IMR-90 (cell line): ENCODE data around the gene KLHL11. TPM values are rescaled to one million over a fixed set of nuclear protein-coding genes. Genes with fewer than 3 reads are reported as not detected.
A peak's percentile ranks its signal among the peaks of the same experiment; 100 is the strongest.

Experiments used
- ATAC-seq: fragments of 200-7000 bp; cut with Tn5 transposase; 2 replicates; pipeline ENCODE4 v1.9.1; 2020; ENCODE audit warnings: low read depth, mild to moderate bottlenecking, moderate library complexity
- BruUV-seq: library from RNA; stranded (reverse); fragments of 400-500 nt; replicated peaks from 2 replicates; lab custom pipeline; 2021; lab: Mats Ljungman, UMichigan
- CTCF ChIA-PET: fragments of 300-600 bp; formaldehyde crosslinking; extraction: SDS; loops from one replicate; lab custom pipeline; 2021; ENCODE audit warnings: antibody characterized with exemption; lab: Yijun Ruan, JAX
- POLR2A ChIA-PET: fragments of 300-600 bp; sonication (Branson Sonifier 250); formaldehyde crosslinking; loops from one replicate; lab custom pipeline; 2022; ENCODE audit warnings: antibody characterized with exemption; ENCODE audit not compliant: unreplicated experiment; lab: Charles Lee
- DNase-seq: peaks from one replicate; pipeline ENCODE4 v3.0.0; 2013
- H2AFZ ChIP-seq: replicated peaks from 2 replicates; pipeline ENCODE3; 2013; ENCODE audit warnings: low read length, mild to moderate bottlenecking; ENCODE audit not compliant: poor library complexity
- H2AK5ac ChIP-seq: 2 replicates; pipeline ENCODE4 v1.6.1; 2013; ENCODE audit warnings: low read depth, low read length, inconsistent platforms
- H2AK9ac ChIP-seq: replicated peaks from 2 replicates; pipeline ENCODE3; 2013; ENCODE audit warnings: mild to moderate bottlenecking, low read depth, low read length, moderate library complexity; ENCODE audit not compliant: poor library complexity
- H2BK120ac ChIP-seq: 2 replicates; pipeline ENCODE4 v1.6.1; 2013; ENCODE audit warnings: low read depth, low read length, inconsistent platforms
- H2BK15ac ChIP-seq: 3 replicates; pipeline ENCODE4 v1.6.1; 2013; ENCODE audit warnings: low read depth, low read length, inconsistent platforms
- H2BK20ac ChIP-seq: 2 replicates; pipeline ENCODE4 v1.6.1; 2013; ENCODE audit warnings: low read depth, mild to moderate bottlenecking, inconsistent platforms, low read length, moderate library complexity
- H2BK5ac ChIP-seq: 2 replicates; pipeline ENCODE4 v1.6.1; 2013; ENCODE audit warnings: mild to moderate bottlenecking, low read depth, low read length, inconsistent platforms; ENCODE audit not compliant: poor library complexity, severe bottlenecking
- H3K14ac ChIP-seq: replicated peaks from 2 replicates; pipeline ENCODE4 v1.6.1; 2013; ENCODE audit warnings: low read depth, low read length, inconsistent platforms
- H3K18ac ChIP-seq: 2 replicates; pipeline ENCODE4 v1.6.1; 2013; ENCODE audit warnings: low read depth, low read length, control low read depth
- H3K23ac ChIP-seq: 2 replicates; pipeline ENCODE4 v1.6.1; 2013; ENCODE audit warnings: low read depth, low read length, inconsistent platforms
- H3K27ac ChIP-seq: 2 replicates; pipeline ENCODE4 v1.5.1; 2013; ENCODE audit warnings: mild to moderate bottlenecking, control low read depth, low read length; ENCODE audit not compliant: insufficient read depth
- H3K27me3 ChIP-seq: 2 replicates; pipeline ENCODE4 v1.6.1; 2013; ENCODE audit warnings: low read length; ENCODE audit not compliant: control insufficient read depth, insufficient read depth
- H3K36me3 ChIP-seq: 2 replicates; pipeline ENCODE4 v1.6.1; 2013; ENCODE audit warnings: low read length, mixed read lengths; ENCODE audit not compliant: control insufficient read depth, insufficient read depth
- H3K4ac ChIP-seq: 2 replicates; pipeline ENCODE4 v1.6.1; 2013; ENCODE audit warnings: low read depth, low read length, inconsistent platforms
- H3K4me1 ChIP-seq: 2 replicates; pipeline ENCODE4 v1.6.1; 2013; ENCODE audit warnings: low read length, mixed read lengths; ENCODE audit not compliant: control insufficient read depth, insufficient read depth
- H3K4me2 ChIP-seq: 2 replicates; pipeline ENCODE4 v1.6.1; 2013; ENCODE audit warnings: low read depth, mild to moderate bottlenecking, control low read depth, low read length, moderate library complexity
- H3K4me3 ChIP-seq: 2 replicates; pipeline ENCODE4 v1.5.1; 2013; ENCODE audit warnings: low read depth, mild to moderate bottlenecking, control low read depth, low read length, moderate library complexity; ENCODE audit not compliant: insufficient read depth
- H3K56ac ChIP-seq: 2 replicates; pipeline ENCODE4 v1.6.1; 2013; ENCODE audit warnings: low read length, inconsistent platforms; ENCODE audit not compliant: insufficient read depth; ENCODE audit errors: extremely low read depth
- H3K79me1 ChIP-seq, 2 experiments: 2 replicates each; pipeline ENCODE4 v1.6.1; 2013; ENCODE audit warnings: low read length in 2 of 2, inconsistent platforms in 1 of 2, low read depth in 1 of 2
- H3K9ac ChIP-seq: 2 replicates; pipeline ENCODE4 v1.6.1; 2013; ENCODE audit warnings: low read depth, low read length, control low read depth
- H3K9me1 ChIP-seq: 2 replicates; pipeline ENCODE4 v1.6.1; 2013; ENCODE audit warnings: low read length, inconsistent platforms; ENCODE audit not compliant: insufficient read depth
- H3K9me3 ChIP-seq: 2 replicates; pipeline ENCODE4 v1.6.1; 2013; ENCODE audit warnings: low read length; ENCODE audit not compliant: control insufficient read depth, insufficient read depth
- H4K20me1 ChIP-seq: 2 replicates; pipeline ENCODE4 v1.6.1; 2013; ENCODE audit warnings: low read length, inconsistent platforms; ENCODE audit not compliant: insufficient read depth
- H4K5ac ChIP-seq: 2 replicates; pipeline ENCODE4 v1.6.1; 2013; ENCODE audit warnings: mild to moderate bottlenecking, low read depth, low read length, control low read depth
- H4K8ac ChIP-seq, 2 experiments: 2 replicates each; pipeline ENCODE4 v1.6.1; 2013; ENCODE audit warnings: low read depth in 2 of 2, low read length in 2 of 2, control low read depth in 1 of 2, inconsistent platforms in 1 of 2
- H4K91ac ChIP-seq: 2 replicates; pipeline ENCODE4 v1.6.1; 2013; ENCODE audit warnings: low read depth, low read length, inconsistent platforms; ENCODE audit not compliant: insufficient read depth
- MXI1 ChIP-seq: IDR thresholded peaks from 2 replicates; pipeline ENCODE4 v1.6.1; 2012; ENCODE audit warnings: low read depth, mild to moderate bottlenecking, low read length, moderate library complexity, borderline replicate concordance
- RCOR1 ChIP-seq: IDR thresholded peaks from 2 replicates; pipeline ENCODE4 v1.6.1; 2012; ENCODE audit warnings: mild to moderate bottlenecking, low read length, improper control_type of control experiment; ENCODE audit not compliant: insufficient replicate concordance
- WGBS, 2 experiments: methylation state at CpG; one replicate each; pipeline versions ENCODE4 v1.1.5 to v1.1.7; 2013; ENCODE audit warnings: missing lambda C conversion rate in 2 of 2; ENCODE audit not compliant: insufficient read length in 1 of 2; ENCODE audit errors: extremely low coverage in 2 of 2; 5-methylcytosine and 5-hydroxymethylcytosine counted together
- dilution Hi-C: fragments of 300-500 bp; cut with HindIII; formaldehyde crosslinking; loops from one replicate; pipeline ENCODE4 v1.14.3; 2018; ENCODE audit warnings: low sequenced_read_pairs; ENCODE audit not compliant: unreplicated experiment
- in situ Hi-C: fragments of 300-500 bp; cut with MboI; formaldehyde crosslinking; loops from 3 replicates; pipeline ENCODE4 v1.14.3; 2019; ENCODE audit warnings: low sequenced_read_pairs, inconsistent platforms, mixed read lengths
- intact Hi-C: fragments of 100-400 bp; cut with micrococcal nuclease; formaldehyde crosslinking; loops from 2 replicates; pipeline ENCODE4 v1.10.0; 2022
- polyA plus RNA-seq, 3 experiments: library from polyadenylated mRNA; depleted of rRNA; stranded (reverse); fragments of >200 nt; gene quantifications; 2 replicates each; pipeline ENCODE4 v1.2.3, GENCODE V29; 2012; ENCODE audit warnings: low replicate concordance in 1 of 3
- total RNA-seq: library from RNA; depleted of rRNA; stranded (reverse); fragments of >200 nt; gene quantifications from 2 replicates; pipeline ENCODE4 v1.2.3, GENCODE V29; 2012

Gene KLHL11
- total and polyA plus RNA-seq, 2 of the 4 experiments (the other 2 are of a cell fraction), result 4.1 to 38.5 TPM

GRCh38 chr17:41896726-41897125, 31.5 kb upstream of the KLHL11 start:
- H2AFZ ChIP-seq, result no peak overlapping the region
- H4K8ac ChIP-seq, result no peak overlapping the region
- H4K5ac ChIP-seq, result no peak overlapping the region
- no peak for TF ChIP-seq RCOR1
- no peak for TF ChIP-seq MXI1
- H4K91ac ChIP-seq, result no peak overlapping the region
- H2AK5ac ChIP-seq, result no peak overlapping the region
- H3K14ac ChIP-seq, result no peak overlapping the region
- no peak overlapping the region for H2BK15ac ChIP-seq
- H3K4me2 ChIP-seq, result no peak overlapping the region
- peak overlapping the region; percentile 7; the same call in 1 of the 2 replicates for H3K27ac ChIP-seq
- H3K4me1 ChIP-seq, result peaks cover 18% of the 10 kb centered on the region
- 90% methylated on average over 2 of the region's 6 CpGs; no CpG with 5 or more reads in 1 of the 2 experiments for WGBS, 2 experiments
- no peak overlapping the region for H3K4ac ChIP-seq
- intact Hi-C loops (no loop called here), dilution Hi-C loops (no loop called here), in situ Hi-C loops (no loop called here)
- H3K4me3 ChIP-seq, result no peak overlapping the region
- H2AK9ac ChIP-seq, result no peak overlapping the region
- ATAC-seq, result no peak
- no peak overlapping the region for H2BK120ac ChIP-seq
- BruUV-seq, result no TSS peak
- H3K9me3 ChIP-seq, result no peaks in the 10 kb centered on the region
- peaks cover 19% of the 10 kb centered on the region for H3K9me1 ChIP-seq
- H2BK20ac ChIP-seq, result no peak overlapping the region
- H3K36me3 ChIP-seq, result peaks cover 78% of the 10 kb centered on the region
- POLR2A ChIA-PET, result no interaction called here
- no peak overlapping the region for H2BK5ac ChIP-seq
- H3K9ac ChIP-seq, result no peak overlapping the region
- H3K56ac ChIP-seq, result no peak overlapping the region
- H4K20me1 ChIP-seq, result peaks cover 47% of the 10 kb centered on the region
- CTCF ChIA-PET, result no interaction called here
- H3K79me1 ChIP-seq, result peaks cover 22 to 77% of the 10 kb centered on the region in 2 experiments
- no peak for DNase-seq
- H3K18ac ChIP-seq, result no peak overlapping the region
- no peaks in the 10 kb centered on the region for H3K27me3 ChIP-seq
- no peak overlapping the region for H3K23ac ChIP-seq
